NCI-H748 (cell line): ENCODE measurements around the gene KLHDC8B.
"Not testable (repeated sequence)": the region's sequence is repeated elsewhere in the genome, so short reads cannot be mapped to it uniquely, and the experiment has no call there.

Source experiments
- DNase-seq: peaks from one replicate; lab custom pipeline; 2025; ENCODE audit not compliant: unreplicated experiment; lab: John Stamatoyannopoulos, UW

The KLHDC8B gene

GRCh38 chr3:49181351-49181750 lies 10.0 kb downstream of the KLHDC8B start:
- DNase-seq = no peak

DNA sequence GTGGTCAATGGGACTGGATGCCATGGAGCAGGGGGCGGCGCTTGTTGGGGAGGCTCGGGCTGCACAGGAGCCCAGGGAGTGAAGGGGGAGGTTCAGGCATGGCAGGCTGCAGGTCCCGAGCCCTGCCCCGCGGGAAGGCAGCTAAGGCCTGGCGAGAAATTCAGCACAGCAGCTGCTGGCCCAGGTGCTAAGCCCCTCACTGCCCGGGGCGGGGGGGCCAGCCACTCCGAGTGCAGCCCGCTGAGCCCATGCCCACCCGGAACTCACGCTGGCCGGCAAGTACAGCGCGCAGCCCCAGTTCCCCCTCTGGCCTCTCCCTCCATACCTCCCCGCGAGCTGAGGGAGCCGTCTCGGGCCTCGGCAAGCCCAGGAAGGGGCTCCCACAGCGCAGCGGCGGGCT lies 11.3 kb downstream of the KLHDC8B start:
- no peak for DNase-seq

DNA sequence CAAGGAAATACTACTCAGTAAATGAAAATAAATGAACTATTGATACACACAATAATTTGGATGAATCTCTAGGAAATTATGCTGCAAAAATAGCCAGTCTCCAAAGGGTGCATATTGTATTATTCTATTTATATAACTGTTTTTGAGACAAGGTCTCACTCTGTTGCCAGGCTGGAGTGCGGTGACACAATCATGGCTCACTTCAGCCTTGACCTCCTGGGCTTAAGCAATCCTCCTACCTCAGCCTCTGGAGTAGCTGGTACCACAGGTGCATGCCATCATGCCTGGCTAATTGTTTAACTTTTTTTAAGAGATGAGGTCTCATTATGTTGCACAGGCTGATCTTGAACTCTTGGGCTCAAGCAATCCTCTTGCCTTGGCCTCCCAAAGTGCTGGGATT lies 12.5 kb downstream of the KLHDC8B start:
- DNase-seq = no peak

GRCh38 chr3:49191741-49192140 lies 20.3 kb downstream of the KLHDC8B start:
- DNase-seq = no peak

DNA sequence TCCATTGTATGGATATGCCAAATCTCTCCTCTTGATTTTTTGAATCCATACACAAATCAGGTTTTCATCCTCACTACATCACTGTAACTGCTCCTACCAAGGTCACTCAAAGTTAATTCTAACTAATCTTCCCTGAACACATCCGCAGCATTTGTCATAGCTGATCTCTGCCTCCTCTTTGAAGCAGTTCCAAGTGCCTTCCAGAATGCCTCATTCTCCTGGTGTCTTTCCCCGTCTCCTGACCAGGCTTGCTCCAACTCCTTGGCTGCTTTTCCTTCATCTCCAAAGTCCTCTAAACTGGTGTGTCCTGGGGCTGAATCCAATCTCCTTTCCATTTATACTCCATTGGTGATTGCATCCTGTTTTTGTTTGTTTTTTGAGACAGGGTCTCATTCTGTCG lies 26.8 kb downstream of the KLHDC8B start:
- DNase-seq = no peak

DNA sequence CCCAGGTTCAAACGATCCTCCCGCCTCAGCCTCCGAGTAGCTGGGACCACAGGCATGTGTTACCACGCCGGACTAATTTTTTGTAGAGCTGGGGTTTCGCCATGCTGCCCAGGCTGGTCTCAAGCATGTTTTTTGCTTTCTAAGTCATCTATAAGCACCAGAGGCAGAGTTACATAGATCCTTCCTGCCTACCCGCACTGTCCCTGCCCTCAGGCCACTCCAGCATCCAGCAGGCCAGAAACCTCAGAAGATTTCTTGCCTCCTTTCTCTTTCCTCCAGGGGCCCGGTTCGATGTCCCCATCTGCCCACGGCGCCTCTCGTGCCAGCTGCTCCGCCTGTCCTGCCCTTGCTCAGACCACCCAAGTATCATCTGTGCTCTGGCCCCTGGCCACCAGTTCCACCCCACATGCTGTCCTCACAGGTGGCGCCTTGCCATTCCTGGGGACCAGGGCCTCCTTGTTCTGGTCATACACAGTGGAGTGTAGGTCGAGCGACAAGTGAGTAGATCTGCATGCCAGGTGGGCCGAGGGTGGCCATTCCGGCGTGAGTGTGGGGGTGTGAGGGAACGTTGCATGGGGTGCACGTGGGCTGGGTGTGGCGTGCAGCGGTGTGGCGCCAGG lies 27.3 kb downstream of the KLHDC8B start:
- no peak for DNase-seq

DNA sequence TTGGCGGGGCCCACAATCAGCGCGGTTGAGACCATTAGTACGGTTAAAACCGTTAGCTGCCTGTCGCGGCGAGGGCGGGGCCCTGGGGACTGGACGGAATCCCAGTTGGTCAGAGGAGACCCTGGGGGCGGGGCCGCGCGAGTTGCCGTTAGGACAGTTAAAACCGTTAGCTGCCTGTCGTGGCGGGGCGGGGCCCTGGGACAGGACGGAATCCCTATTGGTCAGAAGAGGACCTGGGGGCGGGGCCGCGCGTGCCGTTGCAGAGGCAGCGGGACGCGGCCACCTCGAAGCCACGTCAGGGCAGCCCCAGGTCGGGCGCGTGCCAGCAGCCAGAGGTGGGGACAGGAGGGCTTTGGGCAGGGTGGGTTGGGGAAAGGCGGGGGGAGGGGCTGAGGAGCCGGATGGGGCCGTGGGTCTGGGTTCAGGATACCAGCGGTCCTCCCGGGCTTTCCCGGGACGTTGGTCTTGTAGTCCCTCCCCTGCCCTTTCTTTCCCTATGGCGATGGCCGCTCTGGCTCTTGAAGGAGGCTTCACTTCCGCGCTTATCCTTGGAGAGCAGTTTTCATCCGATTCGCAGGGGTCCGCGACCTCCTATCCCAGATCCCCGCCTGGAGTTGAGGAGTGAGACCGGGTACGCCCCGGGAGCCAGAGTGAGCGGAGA lies 28.0 kb downstream of the KLHDC8B start:
- no peak for DNase-seq

DNA sequence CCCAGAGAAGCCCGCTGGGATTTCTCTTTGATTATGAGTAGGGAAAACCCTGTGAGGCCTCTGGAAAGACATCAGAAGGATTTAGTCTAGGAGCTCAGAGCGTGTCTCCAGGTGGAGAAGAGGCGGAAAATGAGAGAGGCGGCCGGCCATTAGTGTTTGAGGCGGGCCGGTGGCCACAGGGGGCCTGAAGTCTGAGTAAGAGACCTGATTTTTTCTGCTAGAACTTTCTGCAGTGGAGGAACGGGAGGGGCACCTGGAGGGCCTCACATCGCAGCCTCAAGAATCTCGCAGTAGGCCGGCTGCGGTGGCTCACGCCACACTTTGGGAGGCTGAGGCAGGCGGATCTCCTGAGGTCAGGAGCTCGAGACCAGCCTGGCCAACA lies 28.5 kb downstream of the KLHDC8B start:
- no peak for DNase-seq

DNA sequence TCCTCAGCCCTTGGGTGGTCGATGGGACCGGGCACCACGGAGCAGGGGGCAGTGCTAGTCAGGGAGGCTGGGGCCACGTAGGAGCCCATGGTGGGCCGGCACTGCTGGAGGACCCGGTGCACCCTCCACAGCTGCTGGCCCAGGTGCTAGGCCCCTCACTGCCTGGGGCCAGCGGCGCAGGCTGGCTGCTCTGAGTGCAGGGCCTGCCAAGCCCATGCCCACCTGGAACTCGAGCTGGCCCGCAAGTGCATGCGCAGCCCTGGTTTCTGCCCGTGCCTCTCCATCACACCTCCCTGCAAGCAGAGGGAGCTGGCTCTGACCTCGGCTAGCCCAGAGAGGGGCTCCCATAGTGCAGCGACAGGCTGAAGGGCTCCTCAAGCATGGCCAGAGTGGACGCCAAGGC lies 42.1 kb downstream of the KLHDC8B start:
- no peak for DNase-seq

DNA sequence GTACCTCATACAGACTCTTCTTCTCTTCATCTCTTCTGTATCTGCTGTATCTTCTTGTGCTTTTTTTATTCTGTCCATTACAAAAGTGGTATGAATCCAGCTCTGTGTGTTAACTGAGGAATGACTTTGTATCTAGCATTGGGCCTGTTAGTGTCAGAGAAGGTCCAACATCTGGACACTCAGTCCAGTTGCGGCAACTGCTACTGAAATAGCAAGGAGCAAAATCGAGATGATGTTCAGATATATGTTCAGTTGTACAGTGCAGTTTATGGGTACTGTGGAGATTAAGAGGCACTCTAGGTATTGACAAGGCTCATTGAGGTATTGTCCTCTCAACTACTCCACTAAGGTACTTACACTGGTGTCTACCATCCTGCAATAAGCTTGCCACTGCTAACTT lies 42.6 kb downstream of the KLHDC8B start:
- DNase-seq = no peak

DNA sequence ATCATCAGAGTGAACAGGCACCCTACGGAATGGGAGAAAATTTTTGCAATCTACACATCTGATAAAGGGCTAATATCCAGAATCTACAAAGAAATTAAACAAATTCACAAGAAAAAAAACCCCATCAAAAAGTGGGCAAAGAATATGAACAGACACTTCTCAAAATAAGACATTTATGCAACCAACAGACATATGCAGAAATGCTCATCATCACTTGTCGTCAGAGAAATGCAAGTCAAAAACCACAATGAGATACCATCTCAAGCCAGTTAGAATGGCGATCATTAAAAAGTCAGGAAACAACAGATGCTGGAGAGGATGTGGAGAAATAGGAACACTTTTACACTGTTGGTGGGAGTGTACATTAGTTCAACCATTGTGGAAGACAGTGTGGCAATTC lies 45.3 kb downstream of the KLHDC8B start:
- DNase-seq = not testable (repeated sequence)

DNA sequence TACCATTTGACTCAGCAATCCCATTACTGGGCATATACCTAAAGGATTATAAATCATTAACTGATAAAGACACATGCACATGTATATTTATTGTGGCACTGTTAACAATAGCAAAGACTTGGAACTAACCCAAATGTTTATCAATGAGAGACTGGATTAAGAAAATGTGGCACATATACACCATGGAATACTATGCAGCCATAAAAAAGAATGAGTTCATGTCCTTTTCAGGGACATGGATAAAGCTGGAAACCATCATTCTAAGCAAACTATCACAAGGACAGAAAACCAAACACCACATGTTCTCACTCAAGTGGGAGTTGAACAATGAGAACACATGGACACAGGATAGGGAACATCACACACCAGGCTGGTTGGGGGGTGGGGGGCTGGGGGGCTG lies 45.7 kb downstream of the KLHDC8B start:
- DNase-seq = not testable (repeated sequence)

DNA sequence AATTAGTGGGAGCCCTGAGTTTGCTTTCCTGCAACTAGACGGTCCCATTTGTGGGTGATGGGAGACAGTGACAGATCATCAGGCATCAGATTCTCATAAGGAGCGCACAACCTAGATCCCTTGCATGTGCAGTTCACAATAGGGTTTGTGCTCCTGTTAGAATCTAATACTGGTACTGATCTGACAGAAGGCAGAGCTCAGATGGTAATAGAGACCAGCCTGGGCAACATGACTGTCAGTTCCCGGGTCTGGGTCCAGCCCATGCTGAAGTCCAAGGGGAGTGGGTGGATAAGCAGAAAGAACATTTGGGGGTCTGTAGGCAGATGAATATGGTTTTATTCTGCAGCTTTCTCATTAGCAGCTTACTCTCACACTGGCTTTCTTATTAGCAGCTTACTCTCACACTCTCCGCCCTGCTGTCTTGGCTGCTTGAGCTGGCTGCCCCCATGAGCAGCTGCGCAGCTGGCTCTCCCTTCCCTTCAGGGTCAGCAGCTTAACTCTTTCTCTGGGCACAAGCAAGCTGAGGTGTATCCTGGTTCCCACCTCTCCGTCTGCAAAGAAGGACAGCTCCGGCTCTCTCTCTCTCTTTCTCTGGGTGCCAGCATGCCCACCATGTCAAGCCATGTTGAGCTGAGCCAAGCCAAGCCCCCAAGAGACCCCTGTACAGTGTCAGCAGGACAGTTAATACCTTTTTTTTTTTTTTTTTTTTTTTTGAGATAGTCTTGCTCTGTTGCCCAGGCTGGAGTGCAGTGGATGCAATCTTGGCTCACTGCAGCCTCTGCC lies 46.5 kb downstream of the KLHDC8B start:
- no peak for DNase-seq

DNA sequence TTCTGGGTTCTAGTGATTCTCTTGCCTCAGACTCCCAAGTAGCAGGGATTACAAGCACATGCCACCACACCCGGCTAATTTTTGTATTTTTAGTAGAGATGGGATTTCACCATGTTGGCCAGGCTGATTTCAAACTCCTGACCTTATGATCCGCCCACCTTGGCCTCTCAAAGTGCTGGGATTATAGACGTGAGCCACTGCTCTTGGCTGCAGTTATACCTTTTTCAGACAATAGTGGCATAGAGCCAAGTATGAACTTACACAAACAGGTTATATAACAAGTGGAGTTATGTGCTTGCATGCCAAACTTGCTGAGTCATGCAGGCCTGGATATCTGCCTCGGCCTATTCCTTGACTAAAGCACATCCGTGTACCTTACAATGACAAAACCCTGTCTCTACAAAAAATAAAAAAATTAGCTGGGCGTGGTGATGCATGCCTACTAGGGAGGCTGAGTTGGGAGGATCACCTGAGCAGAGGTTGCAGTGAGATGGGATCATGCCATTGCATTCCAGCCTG lies 47.1 kb downstream of the KLHDC8B start:
- peak; percentile 34 for DNase-seq

- no peak for DNase-seq
Measured at GRCh38 chr3:49219132-49219531, 47.7 kb downstream of the KLHDC8B start.

GRCh38 chr3:49220985-49221563 lies 49.7 kb downstream of the KLHDC8B start:
- DNase-seq = not testable (repeated sequence)

GRCh38 chr3:49222002-49222401 lies 50.6 kb downstream of the KLHDC8B start:
- peak; percentile 5 for DNase-seq
